Measurements from ENCODE around the gene SON. TPM values are rescaled to one million over a fixed set of nuclear protein-coding genes. Genes with fewer than 3 reads are reported as not detected.

The SON gene
- total and polyA plus RNA-seq, 2 of the 13 experiments (the other 11 are each of a cell fraction or from before 2014, with no cell fraction given) = 61.3 to 78.3 TPM

- TF ChIP-seq NONO (IDR thresholded peaks at IDR 0.05) (no peak), NONO (CRISPR knock-in tag; conservative IDR thresholded peaks at IDR 0.05) (peak; percentile 72), FOXJ3 (CRISPR knock-in tag; IDR thresholded peaks at IDR 0.05; ENCODE audit: borderline replicate concordance) (no peak), TCF7 (IDR thresholded peaks at IDR 0.05; ENCODE audit: low read depth) (no peak), ZNF143 (CRISPR knock-in tag; IDR thresholded peaks at IDR 0.05) (peak; percentile 47; the same call in 1 of the 2 replicates), ZMYM2 (CRISPR knock-in tag; IDR thresholded peaks at IDR 0.05) (no peak), SATB2 (CRISPR knock-in tag; IDR thresholded peaks at IDR 0.05) (no peak), NR0B2 (CRISPR knock-in tag; IDR thresholded peaks at IDR 0.05) (peak; percentile 67; the same call in 1 of the 2 replicates), ZNF563 (CRISPR knock-in tag; IDR thresholded peaks at IDR 0.05) (peak; percentile 45), ZNF160 (CRISPR knock-in tag; IDR thresholded peaks at IDR 0.05) (peak; percentile 77; the same call in 1 of the 2 replicates), TCF12 (IDR thresholded peaks at IDR 0.05) (no peak), TCF12 (CRISPR knock-in tag; IDR thresholded peaks at IDR 0.05) (0 out of 2 replicates have a peak, but pooled peaks have one; percentile 43), ZNF124 (CRISPR knock-in tag; IDR thresholded peaks at IDR 0.05) (no peak), NFE2L2 (IDR thresholded peaks at IDR 0.05; ENCODE audit: low read length) (no peak), ZNF737 (CRISPR knock-in tag; IDR thresholded peaks at IDR 0.05; ENCODE audit: borderline replicate concordance) (no peak), ZNF33B (CRISPR knock-in tag; IDR thresholded peaks at IDR 0.05) (no peak), BCL6 (CRISPR knock-in tag; IDR thresholded peaks at IDR 0.05) (peak; percentile 26; the same call in 1 of the 2 replicates), RBM39 (IDR thresholded peaks at IDR 0.05; ENCODE audit: low read depth, low read length, poor library complexity, severe bottlenecking) (peak; percentile 85), NR2F2 (IDR thresholded peaks at IDR 0.05; ENCODE audit: borderline replicate concordance, low read depth) (peak; percentile 13; the same call in 1 of the 2 replicates), RFX1 (IDR thresholded peaks at IDR 0.05) (no peak), PHB2 (IDR thresholded peaks at IDR 0.05; ENCODE audit: partially characterized antibody) (no peak), ATF4 (CRISPR knock-in tag; IDR thresholded peaks at IDR 0.05) (peak in 1 of 2 experiments; percentile 45; a peak in 1 of 4 replicates), SPEN (CRISPR knock-in tag; IDR thresholded peaks at IDR 0.05; ENCODE audit: low read depth) (peak; percentile 57), NKX3-1 (CRISPR knock-in tag; IDR thresholded peaks at IDR 0.05) (peak; percentile 27; the same call in 1 of the 2 replicates), FOXK2 (IDR thresholded peaks at IDR 0.05) (no peak), REL (CRISPR knock-in tag; conservative IDR thresholded peaks at IDR 0.05) (peak; percentile 63; the same call in 1 of the 2 replicates)
- TF ChIP-seq, protein P1, sequence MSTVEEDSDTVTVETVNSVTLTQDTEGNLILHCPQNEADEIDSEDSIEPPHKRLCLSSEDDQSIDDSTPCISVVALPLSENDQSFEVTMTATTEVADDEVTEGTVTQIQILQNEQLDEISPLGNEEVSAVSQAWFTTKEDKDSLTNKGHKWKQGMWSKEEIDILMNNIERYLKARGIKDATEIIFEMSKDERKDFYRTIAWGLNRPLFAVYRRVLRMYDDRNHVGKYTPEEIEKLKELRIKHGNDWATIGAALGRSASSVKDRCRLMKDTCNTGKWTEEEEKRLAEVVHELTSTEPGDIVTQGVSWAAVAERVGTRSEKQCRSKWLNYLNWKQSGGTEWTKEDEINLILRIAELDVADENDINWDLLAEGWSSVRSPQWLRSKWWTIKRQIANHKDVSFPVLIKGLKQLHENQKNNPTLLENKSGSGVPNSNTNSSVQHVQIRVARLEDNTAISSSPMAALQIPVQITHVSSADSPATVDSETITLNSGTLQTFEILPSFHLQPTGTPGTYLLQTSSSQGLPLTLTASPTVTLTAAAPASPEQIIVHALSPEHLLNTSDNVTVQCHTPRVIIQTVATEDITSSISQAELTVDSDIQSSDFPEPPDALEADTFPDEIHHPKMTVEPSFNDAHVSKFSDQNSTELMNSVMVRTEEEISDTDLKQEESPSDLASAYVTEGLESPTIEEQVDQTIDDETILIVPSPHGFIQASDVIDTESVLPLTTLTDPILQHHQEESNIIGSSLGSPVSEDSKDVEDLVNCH (CRISPR knock-in tag; IDR thresholded peaks at IDR 0.05) = no peak
- TF ChIP-seq, protein P2, sequence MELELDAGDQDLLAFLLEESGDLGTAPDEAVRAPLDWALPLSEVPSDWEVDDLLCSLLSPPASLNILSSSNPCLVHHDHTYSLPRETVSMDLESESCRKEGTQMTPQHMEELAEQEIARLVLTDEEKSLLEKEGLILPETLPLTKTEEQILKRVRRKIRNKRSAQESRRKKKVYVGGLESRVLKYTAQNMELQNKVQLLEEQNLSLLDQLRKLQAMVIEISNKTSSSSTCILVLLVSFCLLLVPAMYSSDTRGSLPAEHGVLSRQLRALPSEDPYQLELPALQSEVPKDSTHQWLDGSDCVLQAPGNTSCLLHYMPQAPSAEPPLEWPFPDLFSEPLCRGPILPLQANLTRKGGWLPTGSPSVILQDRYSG (CRISPR knock-in tag; IDR thresholded peaks at IDR 0.05) = peak; percentile 52; the same call in 1 of the 2 replicates
Measured at GRCh38 chr21:33541756-33542639, 840 bp upstream of the SON start, which contains the start of gene GART (continued).

All from HepG2 (cell line).